IMR-90 (cell line): ENCODE data around the gene SCYGR4. TPM values are rescaled to one million over a fixed set of nuclear protein-coding genes. Genes with fewer than 3 reads are reported as not detected.

Experiments used
- ATAC-seq: fragments of 200-7000 bp; cut with Tn5 transposase; 2 replicates; pipeline ENCODE4 v1.9.1; 2020; ENCODE audit warnings: low read depth, mild to moderate bottlenecking, moderate library complexity
- BruUV-seq: library from RNA; stranded (reverse); fragments of 400-500 nt; replicated peaks from 2 replicates; lab custom pipeline; 2021; lab: Mats Ljungman, UMichigan
- CTCF ChIA-PET: fragments of 300-600 bp; formaldehyde crosslinking; extraction: SDS; loops from one replicate; lab custom pipeline; 2021; ENCODE audit warnings: antibody characterized with exemption; lab: Yijun Ruan, JAX
- POLR2A ChIA-PET: fragments of 300-600 bp; sonication (Branson Sonifier 250); formaldehyde crosslinking; loops from one replicate; lab custom pipeline; 2022; ENCODE audit warnings: antibody characterized with exemption; ENCODE audit not compliant: unreplicated experiment; lab: Charles Lee
- DNase-seq: peaks from one replicate; pipeline ENCODE4 v3.0.0; 2013
- H2AFZ ChIP-seq: replicated peaks from 2 replicates; pipeline ENCODE3; 2013; ENCODE audit warnings: low read length, mild to moderate bottlenecking; ENCODE audit not compliant: poor library complexity
- H2AK5ac ChIP-seq: 2 replicates; pipeline ENCODE4 v1.6.1; 2013; ENCODE audit warnings: low read depth, low read length, inconsistent platforms
- H2AK9ac ChIP-seq: replicated peaks from 2 replicates; pipeline ENCODE3; 2013; ENCODE audit warnings: mild to moderate bottlenecking, low read depth, low read length, moderate library complexity; ENCODE audit not compliant: poor library complexity
- H2BK120ac ChIP-seq: 2 replicates; pipeline ENCODE4 v1.6.1; 2013; ENCODE audit warnings: low read depth, low read length, inconsistent platforms
- H2BK15ac ChIP-seq: 3 replicates; pipeline ENCODE4 v1.6.1; 2013; ENCODE audit warnings: low read depth, low read length, inconsistent platforms
- H2BK20ac ChIP-seq: 2 replicates; pipeline ENCODE4 v1.6.1; 2013; ENCODE audit warnings: low read depth, mild to moderate bottlenecking, inconsistent platforms, low read length, moderate library complexity
- H2BK5ac ChIP-seq: 2 replicates; pipeline ENCODE4 v1.6.1; 2013; ENCODE audit warnings: mild to moderate bottlenecking, low read depth, low read length, inconsistent platforms; ENCODE audit not compliant: poor library complexity, severe bottlenecking
- H3K14ac ChIP-seq: replicated peaks from 2 replicates; pipeline ENCODE4 v1.6.1; 2013; ENCODE audit warnings: low read depth, low read length, inconsistent platforms
- H3K18ac ChIP-seq: 2 replicates; pipeline ENCODE4 v1.6.1; 2013; ENCODE audit warnings: low read depth, low read length, control low read depth
- H3K23ac ChIP-seq: 2 replicates; pipeline ENCODE4 v1.6.1; 2013; ENCODE audit warnings: low read depth, low read length, inconsistent platforms
- H3K27ac ChIP-seq: 2 replicates; pipeline ENCODE4 v1.5.1; 2013; ENCODE audit warnings: mild to moderate bottlenecking, control low read depth, low read length; ENCODE audit not compliant: insufficient read depth
- H3K27me3 ChIP-seq: 2 replicates; pipeline ENCODE4 v1.6.1; 2013; ENCODE audit warnings: low read length; ENCODE audit not compliant: control insufficient read depth, insufficient read depth
- H3K36me3 ChIP-seq: 2 replicates; pipeline ENCODE4 v1.6.1; 2013; ENCODE audit warnings: low read length, mixed read lengths; ENCODE audit not compliant: control insufficient read depth, insufficient read depth
- H3K4ac ChIP-seq: 2 replicates; pipeline ENCODE4 v1.6.1; 2013; ENCODE audit warnings: low read depth, low read length, inconsistent platforms
- H3K4me1 ChIP-seq: 2 replicates; pipeline ENCODE4 v1.6.1; 2013; ENCODE audit warnings: low read length, mixed read lengths; ENCODE audit not compliant: control insufficient read depth, insufficient read depth
- H3K4me2 ChIP-seq: 2 replicates; pipeline ENCODE4 v1.6.1; 2013; ENCODE audit warnings: low read depth, mild to moderate bottlenecking, control low read depth, low read length, moderate library complexity
- H3K4me3 ChIP-seq: 2 replicates; pipeline ENCODE4 v1.5.1; 2013; ENCODE audit warnings: low read depth, mild to moderate bottlenecking, control low read depth, low read length, moderate library complexity; ENCODE audit not compliant: insufficient read depth
- H3K56ac ChIP-seq: 2 replicates; pipeline ENCODE4 v1.6.1; 2013; ENCODE audit warnings: low read length, inconsistent platforms; ENCODE audit not compliant: insufficient read depth; ENCODE audit errors: extremely low read depth
- H3K79me1 ChIP-seq, 2 experiments: 2 replicates each; pipeline ENCODE4 v1.6.1; 2013; ENCODE audit warnings: low read length in 2 of 2, inconsistent platforms in 1 of 2, low read depth in 1 of 2
- H3K9ac ChIP-seq: 2 replicates; pipeline ENCODE4 v1.6.1; 2013; ENCODE audit warnings: low read depth, low read length, control low read depth
- H3K9me1 ChIP-seq: 2 replicates; pipeline ENCODE4 v1.6.1; 2013; ENCODE audit warnings: low read length, inconsistent platforms; ENCODE audit not compliant: insufficient read depth
- H3K9me3 ChIP-seq: 2 replicates; pipeline ENCODE4 v1.6.1; 2013; ENCODE audit warnings: low read length; ENCODE audit not compliant: control insufficient read depth, insufficient read depth
- H4K20me1 ChIP-seq: 2 replicates; pipeline ENCODE4 v1.6.1; 2013; ENCODE audit warnings: low read length, inconsistent platforms; ENCODE audit not compliant: insufficient read depth
- H4K5ac ChIP-seq: 2 replicates; pipeline ENCODE4 v1.6.1; 2013; ENCODE audit warnings: mild to moderate bottlenecking, low read depth, low read length, control low read depth
- H4K8ac ChIP-seq, 2 experiments: 2 replicates each; pipeline ENCODE4 v1.6.1; 2013; ENCODE audit warnings: low read depth in 2 of 2, low read length in 2 of 2, control low read depth in 1 of 2, inconsistent platforms in 1 of 2
- H4K91ac ChIP-seq: 2 replicates; pipeline ENCODE4 v1.6.1; 2013; ENCODE audit warnings: low read depth, low read length, inconsistent platforms; ENCODE audit not compliant: insufficient read depth
- BHLHE40 ChIP-seq: fragments of 150-350 bp; IDR thresholded peaks from 2 replicates; pipeline ENCODE4 v1.6.1; 2016; ENCODE audit warnings: mild to moderate bottlenecking, low read depth, low read length
- CHD1 ChIP-seq: IDR thresholded peaks from 2 replicates; pipeline ENCODE4 v1.6.1; 2012; ENCODE audit warnings: low read depth, low read length, improper control_type of control experiment
- CTCF ChIP-seq: conservative IDR thresholded peaks from 2 replicates; pipeline ENCODE4 v1.5.1; 2012; ENCODE audit warnings: mild to moderate bottlenecking, low read depth, low read length, improper control_type of control experiment
- FOS ChIP-seq: fragments of 150-350 bp; IDR thresholded peaks from 2 replicates; pipeline ENCODE4 v1.6.1; 2016; ENCODE audit warnings: low read depth, low read length
- MXI1 ChIP-seq: IDR thresholded peaks from 2 replicates; pipeline ENCODE4 v1.6.1; 2012; ENCODE audit warnings: low read depth, mild to moderate bottlenecking, low read length, moderate library complexity, borderline replicate concordance
- NFE2L2 ChIP-seq: fragments of 150-350 bp; IDR thresholded peaks from 2 replicates; pipeline ENCODE4 v1.6.1; 2016; ENCODE audit warnings: low read depth, mild to moderate bottlenecking, low read length
- POLR2A ChIP-seq: IDR thresholded peaks from 2 replicates; pipeline ENCODE4 v1.6.1; 2012; ENCODE audit warnings: mild to moderate bottlenecking, low read depth, low read length
- RCOR1 ChIP-seq: IDR thresholded peaks from 2 replicates; pipeline ENCODE4 v1.6.1; 2012; ENCODE audit warnings: mild to moderate bottlenecking, low read length, improper control_type of control experiment; ENCODE audit not compliant: insufficient replicate concordance
- RFX5 ChIP-seq: IDR thresholded peaks from 2 replicates; pipeline ENCODE4 v1.8.0; 2012; ENCODE audit warnings: low read depth, mild to moderate bottlenecking, low read length, moderate library complexity
- USF2 ChIP-seq: fragments of 150-350 bp; IDR thresholded peaks from 2 replicates; pipeline ENCODE4 v1.6.1; 2017; ENCODE audit warnings: mild to moderate bottlenecking, antibody characterized with exemption, low read length, low read depth
- WGBS, 2 experiments: methylation state at CpG; one replicate each; pipeline versions ENCODE4 v1.1.5 to v1.1.7; 2013; ENCODE audit warnings: missing lambda C conversion rate in 2 of 2; ENCODE audit not compliant: insufficient read length in 1 of 2; ENCODE audit errors: extremely low coverage in 2 of 2; 5-methylcytosine and 5-hydroxymethylcytosine counted together
- dilution Hi-C: fragments of 300-500 bp; cut with HindIII; formaldehyde crosslinking; loops from one replicate; pipeline ENCODE4 v1.14.3; 2018; ENCODE audit warnings: low sequenced_read_pairs; ENCODE audit not compliant: unreplicated experiment
- in situ Hi-C: fragments of 300-500 bp; cut with MboI; formaldehyde crosslinking; loops from 3 replicates; pipeline ENCODE4 v1.14.3; 2019; ENCODE audit warnings: low sequenced_read_pairs, inconsistent platforms, mixed read lengths
- intact Hi-C: fragments of 100-400 bp; cut with micrococcal nuclease; formaldehyde crosslinking; loops from 2 replicates; pipeline ENCODE4 v1.10.0; 2022
- polyA plus RNA-seq, 3 experiments: library from polyadenylated mRNA; depleted of rRNA; stranded (reverse); fragments of >200 nt; gene quantifications; 2 replicates each; pipeline ENCODE4 v1.2.3, GENCODE V29; 2012; ENCODE audit warnings: low replicate concordance in 1 of 3
- total RNA-seq: library from RNA; depleted of rRNA; stranded (reverse); fragments of >200 nt; gene quantifications from 2 replicates; pipeline ENCODE4 v1.2.3, GENCODE V29; 2012

Gene SCYGR4
- total and polyA plus RNA-seq, 2 of the 4 experiments (the other 2 are of a cell fraction) = not detected

GRCh38 chr2:227602358-227602757 lies 14.9 kb upstream of the SCYGR4 start:
- no peak overlapping the region for H3K27ac ChIP-seq
- in situ Hi-C loops = no loop called here

More at GRCh38 chr2:227602358-227602757, 14.9 kb upstream of the SCYGR4 start:
- dilution Hi-C loops (no loop called here), intact Hi-C loops (no loop called here)
- Histone ChIP-seq H3K56ac (no peak overlapping the region), H3K4me3 (no peak overlapping the region), H3K14ac (no peak overlapping the region), H2BK120ac (no peak overlapping the region), H2BK5ac (no peak overlapping the region), H3K18ac (no peak overlapping the region), H2AK5ac (no peak overlapping the region), H3K23ac (no peak overlapping the region), H2BK20ac (no peak overlapping the region), H3K4me1 (no peaks in the 10 kb centered on the region), H4K8ac (no peak overlapping the region), H3K27me3 (no peaks in the 10 kb centered on the region), H3K9me1 (no peaks in the 10 kb centered on the region), H4K5ac (no peak overlapping the region), H2BK15ac (no peak overlapping the region), H3K36me3 (no peaks in the 10 kb centered on the region), H2AFZ (no peak overlapping the region), H2AK9ac (no peak overlapping the region), H4K20me1 (no peaks in the 10 kb centered on the region), H3K4me2 (no peak overlapping the region), H4K91ac (no peak overlapping the region), H3K9me3 (no peaks in the 10 kb centered on the region), H3K79me1 (no peaks in the 10 kb centered on the region), H3K9ac (no peak overlapping the region), H3K4ac (no peak overlapping the region)
- POLR2A ChIA-PET = no interaction called here
- DNase-seq (no peak), ATAC-seq (no peak)
- BruUV-seq = no TSS peak
- TF ChIP-seq FOS (no peak), MXI1 (no peak), CTCF (no peak), BHLHE40 (no peak), POLR2A (no peak), USF2 (no peak), CHD1 (no peak), RFX5 (no peak), RCOR1 (no peak), NFE2L2 (no peak)
- no CpG with 5 or more reads among the region's 3 CpGs for WGBS, 2 experiments
- CTCF ChIA-PET = no interaction called here
